ENCODE data around the gene NELFB.
A peak's percentile ranks its signal among the peaks of the same experiment; 100 is the strongest.

The NELFB gene

DNA sequence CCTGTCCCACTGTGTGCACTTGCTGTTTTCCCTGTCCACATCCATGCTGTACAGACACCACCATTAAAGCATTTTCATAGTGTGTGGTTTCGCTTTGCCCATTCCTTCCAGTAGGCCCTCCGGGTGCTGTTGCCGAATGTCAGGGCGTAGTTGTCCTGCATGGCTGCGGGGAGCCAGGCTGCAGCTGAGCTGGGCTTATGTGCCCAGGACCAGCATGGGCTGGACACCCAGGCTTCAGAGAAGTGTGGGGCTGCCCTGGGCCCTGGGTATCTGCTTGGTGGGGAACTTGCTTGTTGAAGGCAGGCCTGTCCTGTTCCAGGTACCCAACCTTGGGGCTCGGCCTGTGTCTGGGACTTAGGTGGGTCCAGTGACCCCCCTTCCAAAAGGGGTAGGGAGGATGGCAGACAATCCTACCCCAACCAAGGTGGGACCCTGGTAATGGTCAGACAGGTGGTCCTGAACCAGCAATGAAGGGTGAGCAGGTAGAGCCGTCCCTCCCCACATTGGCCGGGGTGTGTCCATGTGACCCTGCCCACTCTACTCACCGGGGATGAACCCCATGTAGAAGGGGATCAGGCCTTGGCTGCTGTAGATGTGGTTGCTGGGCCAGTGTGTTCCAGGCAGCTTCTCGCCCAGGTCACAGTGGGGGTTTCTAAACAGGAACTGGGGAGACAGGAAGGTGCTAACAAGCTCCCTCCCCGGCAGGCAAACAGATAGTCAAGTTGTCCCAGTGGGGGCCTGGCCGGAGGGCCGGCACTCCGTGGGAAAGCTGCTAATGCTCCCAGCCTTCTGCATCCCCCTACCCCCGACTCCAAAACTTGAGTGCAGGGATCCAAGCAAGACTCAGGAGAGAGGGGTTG, 11.3 kb upstream of the NELFB start:
- peak; percentile 82 for TF ChIP-seq POLR2A (IDR thresholded peaks at IDR 0.05; ENCODE audit: low read length)
- no peak for TF ChIP-seq GATA1 (IDR thresholded peaks at IDR 0.05; ENCODE audit: low read depth, low read length)
- peak; percentile 66 to 68 for DNase-seq

DNA sequence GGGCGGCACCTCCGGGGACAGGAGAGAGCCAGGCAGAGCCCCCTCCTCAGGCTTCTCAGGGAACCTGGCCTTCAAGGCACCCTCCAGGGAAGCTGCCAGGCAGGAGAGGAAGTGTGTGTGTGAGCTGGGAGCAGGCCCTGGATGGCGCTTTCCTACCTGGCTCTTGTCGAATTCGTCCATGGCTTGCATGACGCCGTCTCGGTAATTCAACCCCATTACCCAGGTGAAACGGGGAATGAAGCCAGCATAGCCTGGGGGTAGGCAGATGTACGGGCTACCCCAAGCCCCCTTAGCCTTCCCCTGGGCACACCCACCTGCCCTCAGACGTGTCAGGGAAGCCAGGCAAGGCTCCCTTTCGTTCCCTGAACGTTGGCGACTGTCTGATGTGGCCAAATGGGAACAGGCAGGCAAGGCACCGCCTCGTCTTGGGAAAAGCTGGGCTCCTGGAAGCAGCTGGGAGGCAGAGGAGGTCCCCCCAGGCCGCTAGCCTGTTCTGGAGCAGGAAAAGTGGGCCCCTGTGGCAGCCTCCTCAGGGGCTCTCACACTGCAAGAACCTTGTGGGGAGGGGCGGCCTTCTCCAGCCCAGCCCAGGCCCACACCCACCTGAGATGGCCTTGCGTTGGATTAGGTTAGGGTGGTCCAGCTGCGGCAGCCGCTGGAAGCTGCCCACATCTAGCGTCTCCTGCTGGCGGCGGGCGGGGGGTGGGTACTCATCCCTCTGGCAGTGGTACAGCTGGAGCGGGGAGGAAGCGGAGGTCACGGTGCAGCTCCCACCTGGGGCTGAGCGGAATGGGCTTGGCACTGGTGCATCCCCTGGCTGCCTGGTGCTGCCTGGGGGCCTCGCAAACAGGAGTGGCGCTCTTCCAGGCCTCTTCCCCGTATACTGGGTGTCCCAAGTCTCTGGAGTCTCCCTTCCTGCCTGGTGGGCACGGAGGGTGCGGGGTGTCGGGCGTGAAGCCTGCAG, 10.4 kb upstream of the NELFB start:
- no peak for TF ChIP-seq GATA1 (IDR thresholded peaks at IDR 0.05; ENCODE audit: low read depth, low read length)
- TF ChIP-seq POLR2A (IDR thresholded peaks at IDR 0.05; ENCODE audit: low read length): no peak
- peak in 1 of 2 experiments; percentile 60 for DNase-seq

DNA sequence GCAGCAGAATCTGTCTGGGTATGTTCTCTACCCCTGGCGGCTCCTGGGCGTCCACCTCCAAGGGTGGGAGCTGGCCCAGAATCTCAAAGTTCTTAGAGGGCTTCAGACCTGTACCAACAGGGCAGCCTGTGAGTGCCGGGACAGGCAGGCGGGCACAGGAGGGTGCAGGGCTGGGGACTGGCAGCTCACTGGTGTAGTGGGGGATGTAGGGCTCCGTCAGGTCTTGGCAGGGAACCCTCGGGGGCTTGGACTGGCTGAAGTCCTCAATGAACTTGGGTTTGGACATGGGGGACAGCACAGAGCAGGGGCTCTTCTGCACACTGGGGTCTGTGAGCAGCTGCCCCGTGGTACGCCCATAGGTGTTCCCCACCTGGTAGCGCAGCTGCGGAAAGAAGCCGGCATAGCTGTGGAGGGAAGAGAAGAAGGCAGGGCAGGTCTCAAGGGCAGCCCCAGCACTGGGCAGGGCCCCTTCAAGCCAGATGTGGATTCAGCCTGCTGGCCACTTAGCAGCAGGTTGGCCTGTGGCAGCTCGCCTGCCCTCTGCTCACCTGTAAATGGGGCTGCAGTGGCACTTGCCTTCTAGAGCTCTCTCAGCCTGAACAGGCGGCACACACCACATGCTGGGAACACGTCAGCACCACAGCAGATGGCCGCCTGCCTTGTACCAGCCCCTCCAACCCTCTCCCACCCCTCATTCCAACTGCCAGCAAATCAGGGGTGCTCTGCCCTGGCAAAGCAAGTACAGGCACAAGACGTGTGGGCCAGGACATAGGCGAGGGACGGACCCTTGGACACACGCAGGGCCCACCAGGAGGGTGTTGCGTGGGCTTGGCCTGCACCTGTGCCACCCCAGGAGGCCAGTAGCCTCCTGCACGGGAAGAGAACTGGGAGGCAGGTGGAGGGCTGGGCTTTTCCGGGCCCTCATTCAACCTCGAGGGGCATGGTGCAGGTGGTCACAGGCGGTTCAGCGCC, 9.4 kb upstream of the NELFB start:
- TF ChIP-seq POLR2A (IDR thresholded peaks at IDR 0.05; ENCODE audit: low read length): no peak
- no peak for TF ChIP-seq GATA1 (IDR thresholded peaks at IDR 0.05; ENCODE audit: low read depth, low read length)

DNA sequence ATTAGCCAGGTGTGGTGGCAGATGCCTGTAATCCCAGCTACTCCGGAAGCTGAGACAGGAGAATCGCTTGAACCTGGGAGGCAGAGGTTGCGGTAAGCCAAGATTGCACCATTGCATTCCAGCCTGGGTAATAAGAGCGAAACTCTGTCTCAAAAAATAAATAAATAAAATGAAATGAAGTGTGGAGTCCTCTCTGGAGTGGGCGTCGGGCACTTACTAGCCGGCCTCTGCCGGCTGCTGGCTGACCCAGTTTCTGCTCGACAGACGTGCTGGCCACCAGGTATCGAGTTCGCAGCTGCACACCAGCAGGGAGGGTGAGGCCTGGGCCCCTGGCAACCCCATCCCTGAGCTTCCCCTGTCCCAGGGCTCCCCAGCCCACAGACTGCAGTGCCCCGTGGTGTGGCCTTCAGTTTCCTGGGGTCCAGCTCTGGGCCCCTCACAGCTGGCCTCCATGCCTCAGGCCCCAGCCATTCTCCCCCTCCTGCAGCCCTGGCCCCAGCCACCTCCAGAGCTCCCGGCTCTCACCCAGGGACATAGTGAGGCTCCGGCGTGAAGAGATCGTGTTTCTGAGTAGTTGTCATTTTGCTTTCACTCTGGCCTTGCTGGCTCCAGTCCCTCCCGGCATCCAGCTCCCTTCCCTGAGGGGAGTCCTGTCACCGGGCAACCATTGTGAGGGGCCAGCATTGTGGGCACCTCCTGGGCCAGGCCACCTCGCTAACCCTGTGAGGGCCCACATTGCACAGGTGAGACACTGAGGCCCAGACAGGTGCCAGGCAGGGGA, 7.8 kb upstream of the NELFB start:
- no peak for DNase-seq
- TF ChIP-seq GATA1 (IDR thresholded peaks at IDR 0.05; ENCODE audit: low read depth, low read length) (no peak), POLR2A (IDR thresholded peaks at IDR 0.05; ENCODE audit: low read length) (no peak)

More for the DNA sequence above, 9.4 kb upstream of the NELFB start:
- DNase-seq: no peak

DNA sequence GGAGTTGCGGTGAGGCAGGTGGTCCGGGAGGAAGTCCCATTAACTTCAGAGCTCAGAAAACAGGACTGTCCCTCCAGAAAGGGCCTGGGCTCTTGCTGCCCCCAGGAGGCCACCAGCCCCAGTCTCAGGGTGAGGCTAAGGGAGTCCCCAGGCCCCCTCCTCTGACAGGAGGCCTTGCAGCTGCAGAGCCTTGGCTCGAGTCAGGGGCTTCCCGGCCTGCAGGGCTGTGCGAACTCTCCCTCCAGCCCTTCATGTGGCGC, 7.3 kb upstream of the NELFB start:
- DNase-seq: no peak
- TF ChIP-seq POLR2A (IDR thresholded peaks at IDR 0.05; ENCODE audit: low read length): no peak
- TF ChIP-seq GATA1 (IDR thresholded peaks at IDR 0.05; ENCODE audit: low read depth, low read length): no peak

DNA sequence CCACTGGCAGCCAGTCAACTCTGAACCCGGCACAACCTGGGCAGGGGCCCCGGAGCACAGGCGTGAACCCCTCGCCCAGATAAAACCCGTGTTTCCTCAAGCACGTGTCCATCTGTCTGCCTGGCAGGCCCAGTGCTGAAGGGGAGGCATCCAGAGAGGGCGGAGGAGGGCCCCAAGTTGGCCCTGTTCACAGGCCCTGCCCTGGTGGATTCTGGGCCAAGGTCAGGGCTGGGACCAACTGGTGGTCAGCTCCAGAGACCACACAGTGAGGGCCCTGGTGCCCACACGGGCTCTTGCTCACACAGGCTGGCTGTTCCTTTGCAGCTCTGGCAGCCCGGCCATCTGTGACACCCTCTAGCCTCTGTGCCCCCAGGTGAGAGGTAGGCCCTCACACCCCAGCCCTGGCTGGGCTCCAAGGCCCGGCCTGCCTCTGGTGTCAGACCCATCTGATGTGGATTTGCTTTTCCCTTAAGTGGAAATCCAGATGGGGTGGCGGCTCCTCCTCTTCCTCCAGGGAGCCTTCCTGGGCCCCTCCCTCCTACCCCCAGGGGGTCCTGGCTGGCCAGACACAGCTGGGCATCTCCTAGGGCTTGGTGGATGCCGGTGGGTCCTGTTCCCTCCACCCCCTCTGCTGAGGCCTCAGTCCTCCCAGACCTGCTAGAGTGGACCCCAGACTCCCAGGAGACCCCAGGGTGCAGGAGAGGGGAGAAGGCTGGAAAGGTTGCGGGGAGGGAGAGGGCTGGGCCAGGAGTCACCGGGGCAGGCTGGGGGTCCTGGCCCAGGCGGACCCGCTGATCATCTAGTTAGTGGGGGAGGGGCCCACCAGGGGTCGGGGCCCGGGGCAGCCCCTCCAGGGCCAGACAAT, 4.6 kb upstream of the NELFB start:
- DNase-seq: no peak
- no peak for TF ChIP-seq POLR2A (IDR thresholded peaks at IDR 0.05; ENCODE audit: low read length)
- TF ChIP-seq GATA1 (IDR thresholded peaks at IDR 0.05; ENCODE audit: low read depth, low read length): no peak

DNA sequence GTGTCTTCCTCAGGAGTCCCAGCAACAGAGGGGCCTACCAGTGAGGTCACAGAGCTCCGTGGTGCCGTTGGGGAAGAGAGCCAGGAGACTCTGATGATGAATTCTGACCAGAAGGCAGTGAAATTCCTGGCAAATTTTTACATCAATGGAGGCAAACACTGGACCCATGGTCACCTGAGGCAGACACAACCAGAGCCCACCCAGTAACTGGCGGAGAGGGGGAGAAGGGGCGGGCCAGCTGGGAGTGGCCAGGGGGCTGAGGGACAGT, 4.0 kb upstream of the NELFB start, which contains the start of gene STPG3:
TSS of gene STPG3 (plus strand) at position 93 of the 268 bp plus-strand sequence. CDS start at position 94, 1 bp downstream.
- DNase-seq: no peak

DNA sequence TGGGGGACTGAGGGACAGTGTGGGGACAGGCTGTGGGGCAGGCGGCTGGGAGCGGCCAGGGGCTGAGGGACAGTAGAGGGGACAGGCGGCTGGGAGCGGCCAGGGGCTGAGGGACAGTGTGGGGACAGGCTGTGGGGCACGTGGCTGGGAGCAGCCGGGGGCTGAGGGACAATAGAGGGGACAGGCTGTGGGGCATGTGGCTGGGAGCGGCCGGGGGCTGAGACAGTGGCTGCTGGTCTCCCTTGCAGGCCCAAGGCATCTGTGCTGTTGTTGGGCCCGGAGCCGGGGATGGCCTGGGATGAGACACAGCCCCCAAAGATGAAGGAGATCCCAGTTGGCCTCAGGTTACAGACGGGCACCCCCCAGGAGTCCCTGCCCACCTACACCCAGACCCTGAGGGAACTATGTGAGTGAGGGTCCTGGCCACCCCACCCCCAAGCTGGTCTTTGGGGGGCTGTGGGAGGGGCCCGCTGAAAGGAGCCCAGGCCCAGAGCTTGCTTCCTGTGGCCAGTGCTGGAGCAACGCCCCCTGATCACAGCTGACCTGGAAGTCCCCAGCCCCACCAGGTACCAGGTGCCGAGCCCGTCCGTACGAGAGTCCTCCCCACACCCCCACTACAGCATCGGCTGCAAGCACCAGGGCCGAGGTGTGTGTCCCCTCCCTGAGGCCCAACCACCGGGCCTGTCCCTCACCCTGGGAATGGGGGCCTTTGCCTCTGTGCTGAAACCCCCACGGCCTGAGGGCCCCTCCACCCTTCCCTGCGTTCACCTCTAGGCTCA, 3.4 kb upstream of the NELFB start:
- no peak for DNase-seq
- no peak for TF ChIP-seq GATA1 (IDR thresholded peaks at IDR 0.05; ENCODE audit: low read depth, low read length)
- no peak for TF ChIP-seq POLR2A (IDR thresholded peaks at IDR 0.05; ENCODE audit: low read length)

More for the DNA sequence above, 4.0 kb upstream of the NELFB start, which contains the start of gene STPG3:
- TF ChIP-seq GATA1 (IDR thresholded peaks at IDR 0.05; ENCODE audit: low read depth, low read length) (no peak), POLR2A (IDR thresholded peaks at IDR 0.05; ENCODE audit: low read length) (no peak)

DNA sequence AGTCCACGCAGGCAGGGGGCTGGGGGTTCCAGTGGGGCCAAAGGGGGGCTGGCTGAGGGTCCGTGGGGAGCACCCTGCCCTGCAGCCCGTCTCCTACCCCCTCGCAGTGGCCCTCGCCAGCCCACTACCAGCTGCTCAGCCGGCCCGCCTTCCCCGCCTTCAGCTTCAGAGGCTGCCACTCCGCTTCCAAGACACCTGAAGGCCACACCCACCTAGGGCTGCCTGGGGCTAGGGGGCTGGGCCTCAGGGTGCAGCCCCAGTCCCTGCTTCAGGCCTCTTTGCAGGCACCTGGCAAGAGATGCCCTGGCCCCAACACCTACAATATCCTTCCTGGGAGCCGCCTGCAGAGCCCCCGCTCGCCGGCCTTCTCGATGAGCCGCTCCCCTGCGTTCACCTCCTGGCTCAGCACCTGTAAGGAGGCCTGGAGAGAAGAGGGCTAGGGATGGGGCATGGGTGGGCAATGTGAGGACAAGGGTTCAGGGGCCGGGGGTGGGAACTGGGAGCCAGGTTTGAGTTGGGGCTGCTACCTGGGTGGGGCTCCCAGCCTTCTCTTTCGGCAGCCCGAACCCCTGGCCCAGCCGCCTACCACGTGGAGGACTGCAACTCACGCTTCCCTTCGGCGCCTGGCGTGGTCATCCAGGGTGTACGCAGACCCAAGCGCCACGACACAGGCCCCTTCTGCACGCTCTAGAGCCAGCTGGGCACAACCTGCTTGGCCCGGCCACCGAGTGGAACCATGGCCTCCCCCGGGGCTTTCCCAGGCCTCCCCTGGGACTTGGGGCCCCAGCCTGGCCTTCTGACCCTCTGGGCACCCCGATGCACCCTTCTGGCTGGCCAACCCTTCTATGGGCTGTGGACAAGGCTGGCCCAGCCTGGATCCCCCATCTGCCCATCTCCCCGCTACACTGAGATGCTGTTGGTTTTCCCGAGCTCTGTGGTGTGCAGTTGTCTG, 2.3 kb upstream of the NELFB start:
- no peak for DNase-seq
- TF ChIP-seq POLR2A (IDR thresholded peaks at IDR 0.05; ENCODE audit: low read length) (no peak), GATA1 (IDR thresholded peaks at IDR 0.05; ENCODE audit: low read depth, low read length) (no peak)
